Embryonic facial prominence (tissue), 1 donor: ENCODE measurements around the gene IL15RA.
"Not testable (repeated sequence)": the region's sequence is repeated elsewhere in the genome, so short reads cannot be mapped to it uniquely, and the experiment has no call there.

Experiments
- DNase-seq: peaks from one replicate; pipeline ENCODE4 v3.0.0-alpha.2; 2016; ENCODE audit errors: extremely low spot score

Gene IL15RA

GRCh38 chr10:5927306-5927705 lies 50.0 kb downstream of the IL15RA start:
- no peak for DNase-seq

GRCh38 chr10:5924889-5925288 lies 52.5 kb downstream of the IL15RA start:
- no peak for DNase-seq

GRCh38 chr10:5921746-5922145 lies 55.6 kb downstream of the IL15RA start:
- no peak for DNase-seq

GRCh38 chr10:5919568-5919967 lies 57.8 kb downstream of the IL15RA start:
- DNase-seq, result no peak

- no peak for DNase-seq
Measured at GRCh38 chr10:5918763-5919162, 58.6 kb downstream of the IL15RA start.

- no peak for DNase-seq
Measured at GRCh38 chr10:5917305-5917704, 60.0 kb downstream of the IL15RA start.

GRCh38 chr10:5915451-5915850 lies 61.9 kb downstream of the IL15RA start:
- DNase-seq, result no peak

GRCh38 chr10:5913736-5914135 lies 63.6 kb downstream of the IL15RA start:
- DNase-seq, result no peak

GRCh38 chr10:5911670-5912069 lies 65.7 kb downstream of the IL15RA start:
- DNase-seq, result no peak

GRCh38 chr10:5910323-5911100 lies 66.8 kb downstream of the IL15RA start:
- no peak for DNase-seq

- not testable (repeated sequence) for DNase-seq
Measured at GRCh38 chr10:5908676-5909075, 68.7 kb downstream of the IL15RA start.

GRCh38 chr10:5906651-5907050 lies 70.7 kb downstream of the IL15RA start:
- no peak for DNase-seq

GRCh38 chr10:5905854-5906507 lies 71.4 kb downstream of the IL15RA start:
- DNase-seq, result no peak

- no peak for DNase-seq
Measured at GRCh38 chr10:5904227-5904626, 73.1 kb downstream of the IL15RA start.

GRCh38 chr10:5903563-5903962 lies 73.8 kb downstream of the IL15RA start:
- DNase-seq, result no peak

- DNase-seq, result no peak
Measured at GRCh38 chr10:5902511-5903274, 74.7 kb downstream of the IL15RA start.
